ENCODE measurements around the gene VEPH1.

The VEPH1 gene

GRCh38 chr3:157502916-157503595 is at the start of gene VEPH1:
TSS of gene VEPH1 (minus strand) at chr3:157503416. CDS start at chr3:157495349, 8,067 bp downstream.
- DNase-seq: no peak

- DNase-seq: no peak
Measured at GRCh38 chr3:157551961-157552360, 48.7 kb upstream of the VEPH1 start.

GRCh38 chr3:157549498-157549897 is 46.3 kb upstream of the VEPH1 start:
- DNase-seq: no peak

GRCh38 chr3:157544501-157545130 is 41.4 kb upstream of the VEPH1 start:
- no peak for DNase-seq

- DNase-seq: no peak
Measured at GRCh38 chr3:157543501-157544035, 40.4 kb upstream of the VEPH1 start.

- DNase-seq: no peak
Measured at GRCh38 chr3:157542711-157543500, 39.7 kb upstream of the VEPH1 start.

GRCh38 chr3:157541506-157542236 is 38.5 kb upstream of the VEPH1 start:
- DNase-seq: no peak

- DNase-seq: no peak
Measured at GRCh38 chr3:157540656-157541055, 37.4 kb upstream of the VEPH1 start.

GRCh38 chr3:157535667-157536066 is 32.5 kb upstream of the VEPH1 start:
- no peak for DNase-seq

- DNase-seq: no peak
Measured at GRCh38 chr3:157534725-157535161, 31.5 kb upstream of the VEPH1 start.

- DNase-seq: no peak
Measured at GRCh38 chr3:157533298-157534070, 30.3 kb upstream of the VEPH1 start.

- DNase-seq: no peak
Measured at GRCh38 chr3:157532529-157533297, 29.5 kb upstream of the VEPH1 start.

GRCh38 chr3:157531771-157532170 is 28.6 kb upstream of the VEPH1 start:
- no peak for DNase-seq

- no peak for DNase-seq
Measured at GRCh38 chr3:157531301-157531660, 28.1 kb upstream of the VEPH1 start.

- no peak for DNase-seq
Measured at GRCh38 chr3:157530637-157531300, 27.6 kb upstream of the VEPH1 start.

GRCh38 chr3:157529751-157530150 is 26.5 kb upstream of the VEPH1 start:
- no peak for DNase-seq

GRCh38 chr3:157529085-157529484 is 25.9 kb upstream of the VEPH1 start:
- no peak for DNase-seq

GRCh38 chr3:157527131-157527881 is 24.1 kb upstream of the VEPH1 start:
- no peak for DNase-seq

- DNase-seq: no peak
Measured at GRCh38 chr3:157526036-157526435, 22.8 kb upstream of the VEPH1 start.

GRCh38 chr3:157523814-157524213 is 20.6 kb upstream of the VEPH1 start:
- DNase-seq: no peak

Data from activated naive CD4-positive, alpha-beta T cell (primary cell).